Measurements from ENCODE around the gene SSTR3. TPM values are rescaled to one million over a fixed set of nuclear protein-coding genes. Genes with fewer than 3 reads are reported as not detected.
A peak's percentile ranks its signal among the peaks of the same experiment; 100 is the strongest.

SSTR3 gene
- total and polyA plus RNA-seq, 2 donors (not counting 1 experiment from before 2014, with no cell fraction given): 0.64 to 0.98 TPM

DNA sequence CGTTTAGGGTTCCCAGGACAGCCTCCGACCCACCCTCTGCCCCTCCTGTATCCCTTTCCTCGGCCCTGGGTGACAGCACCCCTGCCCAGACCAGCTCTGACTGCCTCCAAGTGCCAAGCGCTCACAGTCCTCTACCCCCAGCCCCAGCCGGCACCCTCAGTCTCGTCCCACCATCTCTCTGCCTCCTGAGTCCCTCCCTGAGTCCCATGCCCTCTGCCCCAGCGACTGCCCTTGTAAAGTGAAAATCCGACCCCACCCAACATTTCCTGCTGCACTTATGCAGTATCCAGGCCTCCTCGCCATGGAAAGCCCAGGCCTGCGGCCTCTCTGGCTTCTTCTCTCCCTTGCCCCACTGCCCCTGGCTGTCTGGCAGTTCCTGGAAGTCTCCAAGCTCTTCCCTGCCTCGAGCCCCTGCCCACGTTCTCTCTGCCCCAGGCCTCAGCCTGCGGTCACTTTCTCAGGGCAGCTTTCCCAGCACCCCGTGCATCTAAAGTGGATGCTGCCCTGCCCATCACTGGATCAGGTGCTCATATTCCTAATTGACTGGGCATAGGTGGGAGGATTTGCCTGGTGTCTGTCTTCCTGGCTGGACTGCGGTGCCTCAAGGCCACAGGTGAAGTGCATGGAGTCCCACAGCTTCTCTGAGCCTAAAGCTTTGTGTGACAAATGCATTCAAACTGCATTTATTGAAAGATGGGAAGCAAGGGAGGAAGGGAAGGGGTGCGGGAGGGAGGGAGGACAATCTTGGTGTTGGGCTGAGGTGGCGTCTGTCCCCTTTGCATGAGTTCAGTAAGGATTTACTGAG lies 44.9 kb downstream of the SSTR3 start:
- no peaks in the 10 kb centered on the region for H3K9me3 Mint-ChIP-seq (ENCODE audit: insufficient read depth)
- H3K79me2 ChIP-seq (ENCODE audit: control insufficient read depth, insufficient read depth, low read length): no peaks in the 10 kb centered on the region
- peaks cover 17 to 39% of the 10 kb centered on the region in 2 donors for H3K4me1 ChIP-seq (ENCODE audit: control insufficient read depth in 2 of 2, insufficient read depth in 2 of 2, low read length in 2 of 2)
- ATAC-seq (ENCODE audit: low read depth) (no peak), DNase-seq (no peak)
- intact Hi-C loops (cut with micrococcal nuclease): loop anchor here (2.0 kb wide), 1 partner anchor 89 kb away; no protein-coding TSS in a partner anchor
- H3K27me3 Mint-ChIP-seq: peaks cover 4% of the 10 kb centered on the region
- no peaks in the 10 kb centered on the region for H3K27me3 ChIP-seq (replicated peaks in 1 of 4; ENCODE audit: control extremely low read depth in 1 of 4, control insufficient read depth in 3 of 4, insufficient read depth in 4 of 4, low read length in 3 of 4)
- CTCF ChIA-PET: interaction anchor here (1.0 to 7.1 kb wide), 13 partner anchors 18 to 93 kb away, joined by 3 to 83 read pairs (median 4); partner anchors contain the start of genes IL2RB and RAC2
- no peak overlapping the region for H3K4me3 ChIP-seq (ENCODE audit: control extremely low read depth in 1 of 5, extremely low read depth in 1 of 5, insufficient read depth in 1 of 5, low read depth in 2 of 5, low read length in 4 of 5)
- H3K4me1 Mint-ChIP-seq: peaks cover 35% of the 10 kb centered on the region
- no peaks in the 10 kb centered on the region for H3K9me3 ChIP-seq (ENCODE audit: control extremely low read depth in 1 of 3, control insufficient read depth in 2 of 3, insufficient read depth in 1 of 3, low read length in 2 of 3)
- WGBS (ENCODE audit: insufficient coverage): 80% methylated on average over 17 of the region's 17 CpGs
- no peaks in the 10 kb centered on the region for H4K20me1 ChIP-seq (ENCODE audit: control insufficient read depth, insufficient read depth, low read length, poor library complexity, severe bottlenecking)
- POLR2A ChIA-PET: no interaction called here
- peak overlapping the region; percentile 61 for H3K4me2 ChIP-seq (replicated peaks; ENCODE audit: low read depth, low read length, poor library complexity, severe bottlenecking)
- TF ChIP-seq EZH2 (IDR thresholded peaks at IDR 0.05; ENCODE audit: borderline replicate concordance, insufficient read depth, low read depth, low read length, poor library complexity, severe bottlenecking): no peak
- no peak overlapping the region for H3K27ac ChIP-seq (ENCODE audit: low read length in 2 of 2)
- H3K36me3 ChIP-seq (replicated peaks in 1 of 2; ENCODE audit: control extremely low read depth in 1 of 2, control insufficient read depth in 1 of 2, extremely low read depth in 1 of 2, insufficient read depth in 2 of 2, low read length in 1 of 2): no peaks in the 10 kb centered on the region
- H2AFZ ChIP-seq (ENCODE audit: insufficient read depth, low read depth, low read length, poor library complexity, severe bottlenecking): peak overlapping the region; percentile 60
- H3K27ac Mint-ChIP-seq: no peak overlapping the region
- H3K4me3 Mint-ChIP-seq: no peak overlapping the region
- no peak overlapping the region for H3K9ac ChIP-seq (ENCODE audit: low read length)

GRCh38 chr22:37166675-37167066 lies 45.6 kb downstream of the SSTR3 start:
- ChIA-PET POLR2A (interaction anchor here (0.7 kb wide), 1 partner anchor 101 kb away, joined by 9 read pairs; no protein-coding TSS in a partner anchor), CTCF (interaction anchor here (1.0 to 7.1 kb wide), 15 partner anchors 17 to 101 kb away, joined by 3 to 83 read pairs (median 4); partner anchors contain the start of genes IL2RB and RAC2)
- no peaks in the 10 kb centered on the region for H3K79me2 ChIP-seq (ENCODE audit: control insufficient read depth, insufficient read depth, low read length)
- TF ChIP-seq EZH2 (IDR thresholded peaks at IDR 0.05; ENCODE audit: borderline replicate concordance, insufficient read depth, low read depth, low read length, poor library complexity, severe bottlenecking) (no peak), CTCF (IDR thresholded peaks at IDR 0.05) (peak; percentile 92)
- no peaks in the 10 kb centered on the region for H3K27me3 ChIP-seq (replicated peaks in 1 of 4; ENCODE audit: control extremely low read depth in 1 of 4, control insufficient read depth in 3 of 4, insufficient read depth in 4 of 4, low read length in 3 of 4)
- WGBS (ENCODE audit: insufficient coverage): 23% methylated on average over 13 of the region's 13 CpGs
- peak; percentile 59 for ATAC-seq (ENCODE audit: low read depth)
- peaks cover 17 to 46% of the 10 kb centered on the region in 2 donors for H3K4me1 ChIP-seq (ENCODE audit: control insufficient read depth in 2 of 2, insufficient read depth in 2 of 2, low read length in 2 of 2)
- Mint-ChIP-seq H3K9me3 (ENCODE audit: insufficient read depth) (no peaks in the 10 kb centered on the region), H3K4me1 (peaks cover 40% of the 10 kb centered on the region), H3K27ac (peak overlapping the region; percentile 47), H3K4me3 (peak overlapping the region; percentile 57), H3K27me3 (peaks cover 4% of the 10 kb centered on the region)
- peak; percentile 84 for DNase-seq
- H2AFZ ChIP-seq (ENCODE audit: insufficient read depth, low read depth, low read length, poor library complexity, severe bottlenecking): peak overlapping the region; percentile 60
- no peak overlapping the region for H3K27ac ChIP-seq (ENCODE audit: low read length in 2 of 2)
- peaks cover 0 to 4% (median under 1%) of the 10 kb centered on the region in 3 donors for H3K9me3 ChIP-seq (ENCODE audit: control extremely low read depth in 1 of 3, control insufficient read depth in 2 of 3, insufficient read depth in 1 of 3, low read length in 2 of 3)
- H3K4me2 ChIP-seq (replicated peaks; ENCODE audit: low read depth, low read length, poor library complexity, severe bottlenecking): peak overlapping the region; percentile 61
- intact Hi-C loops (cut with micrococcal nuclease): loop anchor here (1.0 to 2.0 kb wide), 5 partner anchors 32 to 291 kb away; no protein-coding TSS in a partner anchor
- no peak overlapping the region for H3K9ac ChIP-seq (ENCODE audit: low read length)
- H4K20me1 ChIP-seq (ENCODE audit: control insufficient read depth, insufficient read depth, low read length, poor library complexity, severe bottlenecking): no peaks in the 10 kb centered on the region
- H3K36me3 ChIP-seq (replicated peaks in 1 of 2; ENCODE audit: control extremely low read depth in 1 of 2, control insufficient read depth in 1 of 2, extremely low read depth in 1 of 2, insufficient read depth in 2 of 2, low read length in 1 of 2): no peaks in the 10 kb centered on the region
- H3K4me3 ChIP-seq (ENCODE audit: control extremely low read depth in 1 of 5, extremely low read depth in 1 of 5, insufficient read depth in 1 of 5, low read depth in 2 of 5, low read length in 4 of 5): no peak overlapping the region

All from B cell (primary cell).